Cardiac fibroblast (primary cell): Measurements from ENCODE around the gene ARNT2.
"Not testable (repeated sequence)": the region's sequence is repeated elsewhere in the genome, so short reads cannot be mapped to it uniquely, and the experiment has no call there.

ENCODE experiments used
- DNase-seq, 2 donors: peaks; one replicate each; pipeline versions ENCODE4 v3.0.0 to v3.0.0-alpha.2; 2010; ENCODE audit warnings: low read depth in 2 of 2
- H3K4me3 ChIP-seq, 2 donors: replicated peaks in 1 of 2; 1 replicate in 1 of 2; 2 replicates in 1 of 2; pipeline ENCODE4 v1.5.1; 2011; ENCODE audit warnings: low read depth in 2 of 2, low read length in 2 of 2, mild to moderate bottlenecking in 2 of 2, moderate library complexity in 1 of 2
- CTCF ChIP-seq: IDR thresholded peaks from one replicate; pipeline ENCODE4 v1.5.1; 2011; ENCODE audit warnings: low read depth, mild to moderate bottlenecking, low read length, inconsistent platforms

ARNT2 gene

GRCh38 chr15:80507131-80507530, 102.9 kb downstream of the ARNT2 start:
- DNase-seq, result peak in 1 of 2 donors; percentile 45
- no peak overlapping the region for H3K4me3 ChIP-seq
- no peak for TF ChIP-seq CTCF

GRCh38 chr15:80507638-80508316, 103.6 kb downstream of the ARNT2 start:
- DNase-seq, result peak; percentile 86 to 97
- H3K4me3 ChIP-seq, result no peak overlapping the region
- no peak for TF ChIP-seq CTCF

GRCh38 chr15:80508783-80509182, 104.6 kb downstream of the ARNT2 start:
- H3K4me3 ChIP-seq, result no peak overlapping the region
- DNase-seq, result no peak
- TF ChIP-seq CTCF, result no peak

GRCh38 chr15:80509800-80510199, 105.6 kb downstream of the ARNT2 start:
- no peak for DNase-seq
- H3K4me3 ChIP-seq, result no peak overlapping the region
- TF ChIP-seq CTCF, result no peak

GRCh38 chr15:80510985-80511384, 106.8 kb downstream of the ARNT2 start:
- not testable (repeated sequence) for H3K4me3 ChIP-seq, DNase-seq

- no peak for TF ChIP-seq CTCF
- DNase-seq, result peak; percentile 20 to 43
- no peak overlapping the region for H3K4me3 ChIP-seq
Measured at GRCh38 chr15:80512726-80513660, 108.8 kb downstream of the ARNT2 start.

GRCh38 chr15:80514071-80514780, 110.0 kb downstream of the ARNT2 start:
- TF ChIP-seq CTCF, result no peak
- DNase-seq, result peak; percentile 88 to 93
- H3K4me3 ChIP-seq, result no peak overlapping the region
